Cardiac muscle cell (in vitro differentiated cells and primary cell): ENCODE measurements around the gene LGR5. TPM values are rescaled to one million over a fixed set of nuclear protein-coding genes. Genes with fewer than 3 reads are reported as not detected.
A peak's percentile ranks its signal among the peaks of the same experiment; 100 is the strongest.

Source experiments
- DNase-seq, 2 donors: peaks; one replicate each; pipeline versions ENCODE4 v3.0.0 to v3.0.0-alpha.2; 2010 to 2017; ENCODE audit warnings: low read depth in 1 of 2, low spot score in 1 of 2
- H3K27ac ChIP-seq: fragments of 200-600 bp; sonication (generic); 2 replicates; pipeline ENCODE4 v1.5.1; 2016
- H3K27me3 ChIP-seq: fragments of 200-600 bp; sonication (generic); 2 replicates; pipeline ENCODE4 v1.6.0; 2016; ENCODE audit warnings: control low read depth
- H3K36me3 ChIP-seq: fragments of 200-600 bp; sonication (generic); 2 replicates; pipeline ENCODE4 v1.5.1; 2016; ENCODE audit warnings: control low read depth
- H3K4me1 ChIP-seq: fragments of 200-600 bp; sonication (generic); 2 replicates; pipeline ENCODE4 v1.8.1; 2017; ENCODE audit warnings: low read depth, mild to moderate bottlenecking, mixed run types
- H3K4me3 ChIP-seq: fragments of 200-600 bp; sonication (generic); 2 replicates; pipeline ENCODE4 v1.5.1; 2016; ENCODE audit warnings: mild to moderate bottlenecking
- H3K9me3 ChIP-seq: fragments of 200-600 bp; sonication (generic); 2 replicates; pipeline ENCODE4 v1.5.1; 2017; ENCODE audit warnings: low read depth, mild to moderate bottlenecking, control low read depth
- polyA plus RNA-seq: library from polyadenylated mRNA; unstranded; fragments of >200 nt; fragmentation: Nextera tagmentation; extraction: Ambion mirVana; gene quantifications from 2 replicates; pipeline ENCODE4 v1.2.1, GENCODE V29; 2016
- total RNA-seq: library from RNA; depleted of rRNA; stranded (reverse); fragments of >200 nt; gene quantifications from 2 replicates; pipeline ENCODE4 v1.2.3, GENCODE V29; 2016
- TF ChIP-seq, protein P1 (sequence below): IDR thresholded peaks from 2 replicates; pipeline ENCODE4 v1.5.1; 2012; ENCODE audit warnings: low read depth, mild to moderate bottlenecking, low read length

LGR5 gene
- total and polyA plus RNA-seq, 2 experiments from 2014 or later: 0.12 to 0.34 TPM

DNA sequence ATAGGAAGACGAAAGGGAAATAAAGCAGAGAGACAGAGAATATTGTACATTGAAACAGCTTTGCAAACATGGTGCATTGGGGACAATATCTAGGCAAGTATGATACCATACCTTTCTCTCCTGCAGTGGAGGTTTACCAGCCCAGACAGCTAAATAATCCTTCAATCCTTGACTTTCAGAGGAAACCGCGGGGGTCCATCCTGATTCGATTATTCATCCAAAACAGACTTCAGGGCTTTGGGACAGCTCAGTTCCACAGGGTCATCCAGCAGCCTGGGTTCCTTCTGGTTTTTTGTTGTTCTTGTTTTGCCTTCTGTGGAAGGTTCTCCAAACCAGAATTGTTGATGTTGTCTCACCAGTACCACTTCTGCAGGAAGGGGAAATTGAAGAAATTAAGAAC, 81.5 kb downstream of the LGR5 start:
- Histone ChIP-seq H3K4me3 (no peak overlapping the region), H3K4me1 (no peaks in the 10 kb centered on the region), H3K27me3 (no peaks in the 10 kb centered on the region), H3K9me3 (no peaks in the 10 kb centered on the region), H3K27ac (no peak overlapping the region), H3K36me3 (no peaks in the 10 kb centered on the region)
- DNase-seq: no peak
- TF ChIP-seq, protein P1, sequence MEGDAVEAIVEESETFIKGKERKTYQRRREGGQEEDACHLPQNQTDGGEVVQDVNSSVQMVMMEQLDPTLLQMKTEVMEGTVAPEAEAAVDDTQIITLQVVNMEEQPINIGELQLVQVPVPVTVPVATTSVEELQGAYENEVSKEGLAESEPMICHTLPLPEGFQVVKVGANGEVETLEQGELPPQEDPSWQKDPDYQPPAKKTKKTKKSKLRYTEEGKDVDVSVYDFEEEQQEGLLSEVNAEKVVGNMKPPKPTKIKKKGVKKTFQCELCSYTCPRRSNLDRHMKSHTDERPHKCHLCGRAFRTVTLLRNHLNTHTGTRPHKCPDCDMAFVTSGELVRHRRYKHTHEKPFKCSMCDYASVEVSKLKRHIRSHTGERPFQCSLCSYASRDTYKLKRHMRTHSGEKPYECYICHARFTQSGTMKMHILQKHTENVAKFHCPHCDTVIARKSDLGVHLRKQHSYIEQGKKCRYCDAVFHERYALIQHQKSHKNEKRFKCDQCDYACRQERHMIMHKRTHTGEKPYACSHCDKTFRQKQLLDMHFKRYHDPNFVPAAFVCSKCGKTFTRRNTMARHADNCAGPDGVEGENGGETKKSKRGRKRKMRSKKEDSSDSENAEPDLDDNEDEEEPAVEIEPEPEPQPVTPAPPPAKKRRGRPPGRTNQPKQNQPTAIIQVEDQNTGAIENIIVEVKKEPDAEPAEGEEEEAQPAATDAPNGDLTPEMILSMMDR: no peak

DNA sequence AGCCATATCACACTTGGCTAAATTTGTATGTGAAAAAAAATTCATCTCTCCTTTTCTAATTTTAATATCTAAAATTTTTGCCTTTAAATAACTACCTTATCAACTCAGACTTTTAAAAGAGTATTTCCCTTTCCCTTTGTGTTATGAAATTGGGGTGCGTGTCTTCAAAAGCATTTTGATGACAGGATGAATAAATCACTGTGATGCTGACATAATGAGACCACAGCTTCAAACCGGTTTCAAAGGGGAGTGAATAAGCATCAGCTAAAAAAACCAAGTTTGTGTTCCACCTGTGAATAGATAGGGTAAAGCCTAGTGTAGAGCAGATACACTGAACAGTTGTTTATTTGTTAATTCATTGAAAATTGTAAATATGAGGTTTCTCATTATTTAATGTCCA, 85.0 kb downstream of the LGR5 start:
- H3K4me3 ChIP-seq: no peak overlapping the region
- H3K36me3 ChIP-seq: no peaks in the 10 kb centered on the region
- no peak overlapping the region for H3K27ac ChIP-seq
- H3K9me3 ChIP-seq: no peaks in the 10 kb centered on the region
- DNase-seq: no peak
- no peaks in the 10 kb centered on the region for H3K27me3 ChIP-seq
- no peaks in the 10 kb centered on the region for H3K4me1 ChIP-seq
- TF ChIP-seq, protein P1: no peak

DNA sequence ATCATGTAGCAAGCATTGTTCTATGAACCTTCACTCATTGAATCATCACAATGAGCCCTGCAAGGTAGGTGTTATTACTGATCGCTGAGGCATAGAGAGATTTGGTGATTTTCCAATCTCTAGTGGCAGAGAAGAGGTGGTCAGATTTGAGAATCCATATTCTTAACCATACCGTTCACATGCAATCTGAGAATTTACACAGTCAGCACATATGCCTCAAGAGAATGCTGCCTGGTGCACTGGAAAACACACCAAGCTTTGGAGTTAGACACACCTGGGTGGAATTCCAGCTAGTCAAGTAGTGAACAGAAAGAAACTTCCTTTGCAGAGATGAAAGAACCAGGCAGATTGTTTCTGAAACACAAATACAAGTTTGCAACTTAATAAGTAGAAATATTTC, 94.1 kb downstream of the LGR5 start:
- TF ChIP-seq, protein P1: no peak
- Histone ChIP-seq H3K36me3 (no peaks in the 10 kb centered on the region), H3K27ac (no peak overlapping the region), H3K27me3 (no peaks in the 10 kb centered on the region), H3K9me3 (no peaks in the 10 kb centered on the region), H3K4me1 (peaks cover 9% of the 10 kb centered on the region), H3K4me3 (no peak overlapping the region)
- no peak for DNase-seq

DNA sequence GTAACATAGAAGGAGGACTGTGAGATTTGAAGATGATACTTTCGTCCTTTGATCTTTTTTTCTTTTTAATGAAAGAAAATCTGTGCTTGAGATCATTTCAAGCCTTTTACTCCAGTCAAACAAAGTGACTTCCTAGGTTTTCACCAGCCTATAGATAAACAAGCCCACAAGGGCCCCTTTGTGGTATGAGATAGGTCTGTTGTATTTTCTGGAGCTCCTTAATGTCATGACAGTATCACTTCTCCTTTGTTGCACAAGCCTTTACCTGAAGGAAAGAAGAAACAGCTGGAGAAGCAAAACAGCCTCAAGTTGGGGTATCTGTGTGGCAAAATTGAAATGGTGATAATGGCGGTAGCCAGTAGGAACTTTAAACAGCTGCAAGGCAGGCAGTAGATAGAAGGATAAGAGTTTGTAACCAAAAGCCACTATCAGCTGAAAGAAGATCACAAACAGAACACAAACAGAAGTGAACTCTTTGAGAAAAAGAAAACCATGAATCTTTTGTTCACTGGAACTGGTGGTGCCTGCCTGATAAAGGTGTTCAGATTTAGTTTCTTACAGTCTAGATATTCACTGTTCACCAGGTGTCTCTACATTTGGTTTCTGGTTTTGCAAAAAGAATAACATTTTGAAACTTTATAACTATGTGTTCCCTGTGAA, 96.8 kb downstream of the LGR5 start:
- no peak overlapping the region for H3K4me3 ChIP-seq
- TF ChIP-seq, protein P1: no peak
- no peak overlapping the region for H3K27ac ChIP-seq
- H3K4me1 ChIP-seq: peaks cover 13% of the 10 kb centered on the region
- no peaks in the 10 kb centered on the region for H3K27me3 ChIP-seq
- DNase-seq: no peak
- no peaks in the 10 kb centered on the region for H3K9me3 ChIP-seq
- H3K36me3 ChIP-seq: no peaks in the 10 kb centered on the region

DNA sequence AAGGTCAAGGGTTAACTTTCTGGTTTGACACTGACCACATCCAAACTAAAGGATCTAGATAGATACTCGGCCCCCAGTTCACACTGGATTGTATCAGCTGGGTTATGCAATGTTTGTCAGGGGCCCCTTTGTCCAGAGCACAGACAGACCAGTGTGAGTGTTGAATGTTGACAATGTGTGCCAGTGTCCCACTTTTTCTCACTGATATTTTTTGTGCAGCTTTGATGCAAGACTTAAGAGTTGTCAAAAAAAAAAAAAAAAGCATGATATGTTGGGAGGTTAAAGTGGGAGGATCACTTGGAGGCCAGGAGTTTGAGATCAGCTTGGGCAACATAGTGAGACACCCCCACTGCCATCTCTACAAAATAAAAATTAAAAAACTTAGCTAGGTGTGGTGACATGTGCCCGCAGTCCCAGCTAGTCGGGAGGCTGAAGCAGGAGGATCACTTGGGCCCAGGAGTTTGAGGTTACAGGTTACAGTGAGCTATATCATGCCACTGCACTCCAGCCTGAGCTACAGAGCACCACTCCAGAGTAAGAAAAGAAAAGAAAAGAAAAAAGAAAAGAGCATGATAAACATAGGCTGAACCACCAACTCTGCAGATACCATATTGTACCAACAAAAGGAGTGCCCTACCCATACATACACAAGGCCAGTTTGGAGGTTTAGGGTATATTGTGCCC, 97.5 kb downstream of the LGR5 start:
- DNase-seq: peak in 1 of 2 donors; percentile 3
- H3K9me3 ChIP-seq: no peaks in the 10 kb centered on the region
- H3K36me3 ChIP-seq: no peaks in the 10 kb centered on the region
- no peaks in the 10 kb centered on the region for H3K27me3 ChIP-seq
- H3K4me3 ChIP-seq: no peak overlapping the region
- H3K27ac ChIP-seq: no peak overlapping the region
- H3K4me1 ChIP-seq: peaks cover 13% of the 10 kb centered on the region
- TF ChIP-seq, protein P1: no peak
